GM21423 (cell line): ENCODE measurements around the gene SKA1.

ENCODE experiments used
- ATAC-seq: cut with Tn5 transposase; IDR thresholded peaks from one replicate; pipeline ENCODE4 v1.9.1; 2021; ENCODE audit warnings: mild to moderate bottlenecking, moderate library complexity; ENCODE audit not compliant: unreplicated experiment

The SKA1 gene

GRCh38 chr18:50374753-50375391, at the start of gene SKA1:
SKA1 (plus strand) TSS chr18:50375046; CDS start chr18:50375831, 785 bp downstream.
- ATAC-seq: peak; percentile 97

GRCh38 chr18:50327983-50328382, 46.9 kb upstream of the SKA1 start:
- ATAC-seq: no peak

GRCh38 chr18:50330176-50330575, 44.7 kb upstream of the SKA1 start:
- no peak for ATAC-seq

- ATAC-seq: no peak
These were observed 43.2 kb upstream of the SKA1 start for GRCh38 chr18:50331691-50332090.

- peak; percentile 86 for ATAC-seq
These were observed 40.2 kb upstream of the SKA1 start for GRCh38 chr18:50334546-50335152.

GRCh38 chr18:50338122-50338521, 36.7 kb upstream of the SKA1 start:
- no peak for ATAC-seq

GRCh38 chr18:50338715-50339114, 36.1 kb upstream of the SKA1 start:
- ATAC-seq: no peak

GRCh38 chr18:50340078-50340477, 34.8 kb upstream of the SKA1 start:
- no peak for ATAC-seq

- no peak for ATAC-seq
These were observed 33.4 kb upstream of the SKA1 start for GRCh38 chr18:50341443-50341842.

- no peak for ATAC-seq
These were observed 24.1 kb upstream of the SKA1 start for GRCh38 chr18:50350699-50351098.

GRCh38 chr18:50356036-50356945, 18.6 kb upstream of the SKA1 start:
- peak; percentile 76 for ATAC-seq

- ATAC-seq: peak; percentile 41
These were observed 16.0 kb upstream of the SKA1 start for GRCh38 chr18:50358844-50359243.

GRCh38 chr18:50359806-50360205, 15.0 kb upstream of the SKA1 start:
- no peak for ATAC-seq

- ATAC-seq: no peak
These were observed 14.2 kb upstream of the SKA1 start for GRCh38 chr18:50360611-50361010.

- no peak for ATAC-seq
These were observed 5.2 kb upstream of the SKA1 start for GRCh38 chr18:50369672-50370071.

- ATAC-seq: no peak
These were observed 2.1 kb upstream of the SKA1 start for GRCh38 chr18:50372743-50373142.

GRCh38 chr18:50373561-50374219, 1.2 kb upstream of the SKA1 start:
- no peak for ATAC-seq

GRCh38 chr18:50374220-50374752, 560 bp upstream of the SKA1 start:
- ATAC-seq: no peak

- ATAC-seq: no peak
These were observed 2.4 kb downstream of the SKA1 start for GRCh38 chr18:50377061-50377798.

- no peak for ATAC-seq
These were observed 14.1 kb downstream of the SKA1 start for GRCh38 chr18:50388988-50389387.
